A549 (cell line): ENCODE measurements around the gene OR51E1. TPM values are rescaled to one million over a fixed set of nuclear protein-coding genes. Genes with fewer than 3 reads are reported as not detected.

Source experiments
- ATAC-seq, 2 experiments: fragments of 200-7000 bp in 1 of 2; fragments of >200 bp in 1 of 2; cut with Nextera tagmentation in 1 of 2; cut with Tn5 transposase in 1 of 2; 3 replicates each; pipeline versions ENCODE4 v1.8.0 to v1.9.1; 2018 to 2020; ENCODE audit warnings: mild to moderate bottlenecking in 1 of 2, moderate library complexity in 1 of 2
- CTCF ChIA-PET: fragments of 300-600 bp; sonication (Branson Sonifier 250); formaldehyde crosslinking; extraction: SDS; loops from one replicate; lab custom pipeline; 2021; ENCODE audit warnings: antibody characterized with exemption, inconsistent platforms; lab: Yijun Ruan, JAX
- POLR2A ChIA-PET: fragments of 350-600 bp; formaldehyde crosslinking; extraction: SDS; loops from one replicate; lab custom pipeline; 2021; ENCODE audit warnings: antibody characterized with exemption, inconsistent platforms; lab: Yijun Ruan, JAX
- DNase-seq, 2 experiments: peaks; one replicate each; pipeline versions ENCODE4 v3.0.0 to v3.0.0-alpha.2; 2011 to 2016; ENCODE audit warnings: low read depth in 1 of 2, low spot score in 1 of 2
- FAIRE-seq: peaks from 2 replicates; lab custom pipeline; 2011; peaks lifted over from hg19 to GRCh38; lab: Jason Lieb, UNC
- H3K27ac ChIP-seq, 2 experiments: fragments of >200 bp; sonication (Bioruptor Twin); formaldehyde crosslinking; 3 replicates each; pipeline ENCODE4 v1.5.1; 2016 to 2017
- H3K4me1 ChIP-seq: fragments of >200 bp; sonication (Bioruptor Twin); formaldehyde crosslinking; 3 replicates; pipeline ENCODE4 v1.6.1; 2016
- H3K4me2 ChIP-seq: fragments of >200 bp; sonication (Bioruptor Twin); formaldehyde crosslinking; 3 replicates; pipeline ENCODE4 v1.6.1; 2016
- H3K4me3 ChIP-seq: fragments of >200 bp; sonication (Bioruptor Twin); formaldehyde crosslinking; 3 replicates; pipeline ENCODE4 v1.5.1; 2016
- H3K9me3 ChIP-seq: fragments of >200 bp; sonication (Bioruptor Twin); formaldehyde crosslinking; 3 replicates; pipeline ENCODE4 v1.6.1; 2016
- BHLHE40 ChIP-seq: IDR thresholded peaks from 2 replicates; pipeline ENCODE4 v1.6.1; 2012; ENCODE audit warnings: low read depth, low read length, inconsistent platforms
- CBX8 ChIP-seq: fragments of 200-600 bp; sonication (generic); IDR thresholded peaks from 2 replicates; pipeline ENCODE4 v1.6.1; 2016
- CEBPB ChIP-seq, 2 experiments: fragments of >200 bp in 1 of 2; sonication (Bioruptor Twin) in 1 of 2; formaldehyde crosslinking in 1 of 2; IDR thresholded peaks; 2 replicates each; pipeline ENCODE4 v1.6.1; 2012 to 2016
- ESRRA ChIP-seq: fragments of 150-350 bp; IDR thresholded peaks from 2 replicates; pipeline ENCODE4 v1.6.1; 2014; ENCODE audit warnings: mild to moderate bottlenecking, low read length, borderline replicate concordance
- FOSB ChIP-seq: fragments of 250-450 bp; sonication (Bioruptor Pico); IDR thresholded peaks from 2 replicates; pipeline ENCODE4 v1.5.0; 2020; ENCODE audit warnings: mild to moderate bottlenecking, moderate library complexity
- GATA3 ChIP-seq: IDR thresholded peaks from 2 replicates; pipeline ENCODE4 v1.6.1; 2012; ENCODE audit warnings: borderline replicate concordance
- JUN ChIP-seq, 2 experiments: fragments of >200 bp; sonication (Bioruptor Twin); formaldehyde crosslinking; IDR thresholded peaks; 2 replicates in 1 of 2; 3 replicates in 1 of 2; pipeline ENCODE4 v1.6.1; 2016 to 2017
- KDM1A ChIP-seq: fragments of 200-600 bp; sonication (generic); IDR thresholded peaks from 2 replicates; pipeline ENCODE4 v1.6.1; 2016; ENCODE audit warnings: low read depth, mild to moderate bottlenecking
- KDM5A ChIP-seq: fragments of 200-600 bp; sonication (generic); IDR thresholded peaks from 2 replicates; pipeline ENCODE4 v1.6.1; 2016; ENCODE audit warnings: antibody characterized with exemption, mild to moderate bottlenecking
- MAZ ChIP-seq: fragments of 150-350 bp; IDR thresholded peaks from 2 replicates; pipeline ENCODE4 v1.6.1; 2014; ENCODE audit warnings: antibody characterized with exemption, low read depth, low read length, borderline replicate concordance
- MYC ChIP-seq: IDR thresholded peaks from 2 replicates; pipeline ENCODE4 v1.6.1; 2012; ENCODE audit warnings: mild to moderate bottlenecking, inconsistent platforms, low read length, improper control_type of control experiment, borderline replicate concordance
- RARB ChIP-seq: fragments of 250-450 bp; sonication (Bioruptor Pico); IDR thresholded peaks from 2 replicates; pipeline ENCODE4 v1.8.0; 2021; ENCODE audit warnings: mild to moderate bottlenecking, moderate library complexity
- TFCP2L1 ChIP-seq: fragments of 250-450 bp; sonication (Bioruptor Pico); IDR thresholded peaks from 2 replicates; pipeline ENCODE4 v1.5.0; 2021; ENCODE audit warnings: mild to moderate bottlenecking
- ZFP36 ChIP-seq: fragments of 450-650 bp; IDR thresholded peaks from 2 replicates; pipeline ENCODE4 v1.6.1; 2014; ENCODE audit warnings: borderline replicate concordance; ENCODE audit not compliant: partially characterized antibody
- WGBS: methylation state at CpG from one replicate; pipeline ENCODE4 v1.1.6; 2017; ENCODE audit errors: missing lambda C conversion rate; 5-methylcytosine and 5-hydroxymethylcytosine counted together
- polyA plus RNA-seq, 4 experiments: library from polyadenylated mRNA; depleted of rRNA in 3 of 4; stranded (reverse); fragments of >200 nt; fragmentation: RNase III in 1 of 4; extraction: RNeasy Plus Mini Kit Qiagen cat#74134 plus additional on column Dnase treatment in 1 of 4; gene quantifications; 2 replicates in 3 of 4; 3 replicates in 1 of 4; pipeline ENCODE4 v1.2.3, GENCODE V29; 2011 to 2017
- TF ChIP-seq, protein P1 (sequence below): fragments of 150-350 bp; IDR thresholded peaks from 2 replicates; pipeline ENCODE4 v1.6.1; 2014; ENCODE audit warnings: low read depth, mild to moderate bottlenecking, low read length
- TF ChIP-seq, protein P2 (sequence below): IDR thresholded peaks from 2 replicates; pipeline ENCODE4 v1.6.1; 2012
- TF ChIP-seq, protein P3 (sequence below): fragments of >200 bp; sonication (Bioruptor Twin); formaldehyde crosslinking; IDR thresholded peaks from 3 replicates; pipeline ENCODE4 v1.6.1; 2016
- TF ChIP-seq, protein P4 (sequence below): fragments of 450-650 bp; IDR thresholded peaks from 2 replicates; pipeline ENCODE4 v1.6.1; 2014; ENCODE audit warnings: antibody characterized with exemption
- TF ChIP-seq, protein P5 (sequence below): IDR thresholded peaks from 2 replicates; pipeline ENCODE4 v1.6.1; 2012; ENCODE audit warnings: low read depth, borderline replicate concordance

The OR51E1 gene
- polyA plus RNA-seq, 2 of the 4 experiments (the other 2 are of a cell fraction): not detected

DNA sequence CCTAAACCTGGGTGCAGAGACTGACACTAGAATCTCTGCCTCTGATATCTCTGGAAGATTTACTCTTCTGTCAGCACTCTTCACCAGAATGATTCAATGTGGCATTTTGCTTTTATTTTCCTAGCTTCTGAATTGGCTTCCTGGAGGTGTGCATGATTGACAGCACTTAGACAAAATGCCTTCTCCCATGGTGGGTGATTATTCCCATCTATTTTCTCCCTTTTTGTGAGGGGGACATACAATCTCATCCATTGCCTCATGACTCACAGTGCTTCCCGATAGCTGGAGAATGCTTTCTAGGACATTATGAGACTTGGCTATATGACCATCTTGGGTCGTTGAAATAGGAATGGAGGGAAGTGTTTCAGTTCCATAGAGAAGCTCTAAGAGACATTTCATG lies 31.8 kb upstream of the OR51E1 start (continued):
- TF ChIP-seq, protein P1, sequence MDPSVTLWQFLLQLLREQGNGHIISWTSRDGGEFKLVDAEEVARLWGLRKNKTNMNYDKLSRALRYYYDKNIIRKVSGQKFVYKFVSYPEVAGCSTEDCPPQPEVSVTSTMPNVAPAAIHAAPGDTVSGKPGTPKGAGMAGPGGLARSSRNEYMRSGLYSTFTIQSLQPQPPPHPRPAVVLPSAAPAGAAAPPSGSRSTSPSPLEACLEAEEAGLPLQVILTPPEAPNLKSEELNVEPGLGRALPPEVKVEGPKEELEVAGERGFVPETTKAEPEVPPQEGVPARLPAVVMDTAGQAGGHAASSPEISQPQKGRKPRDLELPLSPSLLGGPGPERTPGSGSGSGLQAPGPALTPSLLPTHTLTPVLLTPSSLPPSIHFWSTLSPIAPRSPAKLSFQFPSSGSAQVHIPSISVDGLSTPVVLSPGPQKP: no peak
- no peak for TF ChIP-seq RARB (CRISPR knock-in tag)

DNA sequence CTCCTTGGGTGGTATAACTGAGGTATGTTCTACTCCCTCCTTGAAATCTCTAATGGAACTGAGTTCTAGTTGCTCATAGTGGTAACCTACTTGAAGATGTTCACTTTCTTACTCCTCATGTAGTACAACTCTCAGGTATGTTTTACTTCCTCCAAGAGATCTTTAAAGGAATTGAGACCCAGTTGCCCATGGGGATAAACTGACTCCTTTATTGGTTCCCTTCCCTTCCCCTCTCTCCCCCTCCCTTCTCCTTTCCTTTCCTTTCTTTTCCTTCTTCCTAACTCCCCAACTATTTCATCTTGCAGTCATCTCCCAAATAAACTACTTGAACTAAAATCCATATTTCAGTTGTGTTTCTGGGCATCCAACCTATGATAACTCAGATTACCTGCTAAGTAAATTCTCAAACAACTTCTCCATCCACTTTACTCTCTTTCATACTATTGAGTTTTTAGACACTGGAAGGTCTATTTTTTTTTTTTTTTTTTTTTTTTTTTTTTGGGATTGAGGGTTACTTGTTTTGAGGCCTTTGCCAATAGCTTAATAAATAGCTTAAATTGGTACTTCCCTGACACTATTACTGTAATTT lies 27.8 kb upstream of the OR51E1 start:
- ATAC-seq (no peak), DNase-seq (no peak)
- no peaks in the 10 kb centered on the region for H3K4me1 ChIP-seq
- TF ChIP-seq ESRRA: no peak
- TF ChIP-seq, protein P2, sequence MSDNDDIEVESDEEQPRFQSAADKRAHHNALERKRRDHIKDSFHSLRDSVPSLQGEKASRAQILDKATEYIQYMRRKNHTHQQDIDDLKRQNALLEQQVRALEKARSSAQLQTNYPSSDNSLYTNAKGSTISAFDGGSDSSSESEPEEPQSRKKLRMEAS: no peak
- TF ChIP-seq KDM1A: no peak
- TF ChIP-seq, protein P3, sequence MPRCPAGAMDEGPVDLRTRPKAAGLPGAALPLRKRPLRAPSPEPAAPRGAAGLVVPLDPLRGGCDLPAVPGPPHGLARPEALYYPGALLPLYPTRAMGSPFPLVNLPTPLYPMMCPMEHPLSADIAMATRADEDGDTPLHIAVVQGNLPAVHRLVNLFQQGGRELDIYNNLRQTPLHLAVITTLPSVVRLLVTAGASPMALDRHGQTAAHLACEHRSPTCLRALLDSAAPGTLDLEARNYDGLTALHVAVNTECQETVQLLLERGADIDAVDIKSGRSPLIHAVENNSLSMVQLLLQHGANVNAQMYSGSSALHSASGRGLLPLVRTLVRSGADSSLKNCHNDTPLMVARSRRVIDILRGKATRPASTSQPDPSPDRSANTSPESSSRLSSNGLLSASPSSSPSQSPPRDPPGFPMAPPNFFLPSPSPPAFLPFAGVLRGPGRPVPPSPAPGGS: no peak
- TF ChIP-seq CBX8: no peak
- TF ChIP-seq RARB (CRISPR knock-in tag): no peak
- TF ChIP-seq, all 56 proteins: peak for 0
- no peak for FAIRE-seq
- CTCF ChIA-PET: interaction anchor here (2.1 kb wide), 1 partner anchor 21 kb away, joined by 7 read pairs; the partner anchor contains the start of gene OR51D1
- Histone ChIP-seq H3K4me2 (no peak overlapping the region), H3K9me3 (no peaks in the 10 kb centered on the region), H3K27ac (no peak overlapping the region), H3K4me3 (no peak overlapping the region)
- POLR2A ChIA-PET: no interaction called here

DNA sequence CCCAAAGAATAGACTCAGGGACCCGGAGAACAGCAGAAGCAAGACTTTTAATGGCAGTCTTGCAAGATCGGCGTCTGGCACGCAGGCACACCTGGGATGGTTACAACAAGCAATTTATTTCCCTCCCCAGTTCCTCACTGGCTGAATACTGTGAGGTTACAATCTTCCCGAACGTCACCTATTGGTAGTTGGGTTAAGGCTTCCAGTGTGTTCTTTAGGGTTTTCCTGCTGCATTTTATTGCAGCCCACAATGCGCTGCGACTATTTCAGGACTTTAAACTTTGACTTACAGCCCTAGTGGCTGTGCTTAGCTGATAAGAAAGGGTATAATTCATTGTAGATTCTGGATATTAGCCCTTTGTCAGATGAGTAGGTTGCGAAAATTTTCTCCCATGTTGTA lies 24.3 kb upstream of the OR51E1 start:
- H3K4me3 ChIP-seq: no peak overlapping the region
- FAIRE-seq (no peak), DNase-seq (no peak), ATAC-seq (no peak)
- TF ChIP-seq JUN (IDR thresholded peaks at IDR 0.05) (no peak), TFCP2L1 (CRISPR knock-in tag) (no peak), ZFP36 (no peak), CBX8 (no peak), MAZ (no peak), CEBPB (IDR thresholded peaks at IDR 0.05) (no peak), KDM5A (no peak), MYC (no peak), BHLHE40 (no peak), FOSB (CRISPR knock-in tag) (no peak), GATA3 (no peak)
- TF ChIP-seq, protein P4, sequence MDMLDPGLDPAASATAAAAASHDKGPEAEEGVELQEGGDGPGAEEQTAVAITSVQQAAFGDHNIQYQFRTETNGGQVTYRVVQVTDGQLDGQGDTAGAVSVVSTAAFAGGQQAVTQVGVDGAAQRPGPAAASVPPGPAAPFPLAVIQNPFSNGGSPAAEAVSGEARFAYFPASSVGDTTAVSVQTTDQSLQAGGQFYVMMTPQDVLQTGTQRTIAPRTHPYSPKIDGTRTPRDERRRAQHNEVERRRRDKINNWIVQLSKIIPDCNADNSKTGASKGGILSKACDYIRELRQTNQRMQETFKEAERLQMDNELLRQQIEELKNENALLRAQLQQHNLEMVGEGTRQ: no peak
- TF ChIP-seq, protein P2: no peak
- TF ChIP-seq, protein P5, sequence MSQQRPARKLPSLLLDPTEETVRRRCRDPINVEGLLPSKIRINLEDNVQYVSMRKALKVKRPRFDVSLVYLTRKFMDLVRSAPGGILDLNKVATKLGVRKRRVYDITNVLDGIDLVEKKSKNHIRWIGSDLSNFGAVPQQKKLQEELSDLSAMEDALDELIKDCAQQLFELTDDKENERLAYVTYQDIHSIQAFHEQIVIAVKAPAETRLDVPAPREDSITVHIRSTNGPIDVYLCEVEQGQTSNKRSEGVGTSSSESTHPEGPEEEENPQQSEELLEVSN: no peak
- H3K27ac ChIP-seq: no peak overlapping the region
- H3K4me2 ChIP-seq: no peak overlapping the region
- 29% methylated on average over 9 of the region's 9 CpGs for WGBS
- ChIA-PET POLR2A (no interaction called here), CTCF (no interaction called here)
- no peaks in the 10 kb centered on the region for H3K4me1 ChIP-seq
- H3K9me3 ChIP-seq: no peaks in the 10 kb centered on the region; the same call in 2 of the 3 replicates
